Breast epithelium (tissue), 3 donors: ENCODE results near the gene HDAC3.
A peak's percentile ranks its signal among the peaks of the same experiment; 100 is the strongest.

ENCODE experiments used
- CTCF ChIP-seq, 3 donors: fragments of 450-650 bp; IDR thresholded peaks; one replicate each; pipeline ENCODE4 v1.5.1; 2016 to 2017; ENCODE audit warnings: antibody characterized with exemption in 3 of 3, mild to moderate bottlenecking in 3 of 3, moderate library complexity in 3 of 3
- POLR2A ChIP-seq: fragments of 450-650 bp; IDR thresholded peaks from one replicate; pipeline ENCODE4 v1.6.1; 2016; ENCODE audit warnings: antibody characterized with exemption, mild to moderate bottlenecking, moderate library complexity
- POLR2AphosphoS5 ChIP-seq, 3 donors: sonication (generic); formaldehyde crosslinking; IDR thresholded peaks; one replicate each; pipeline ENCODE4 v1.6.1; 2017; ENCODE audit warnings: antibody characterized with exemption in 3 of 3

GRCh38 chr5:141618804-141619554 lies 17.7 kb downstream of the HDAC3 start, which contains the start of gene DIAPH1:
- TF ChIP-seq CTCF (IDR thresholded peaks at IDR 0.05) (peak; percentile 91 to 97 (median 97)), POLR2A (peak; percentile 34), POLR2AphosphoS5 (IDR thresholded peaks at IDR 0.05) (peak; percentile 79)
